SU-DHL-6 (cell line): ENCODE data around the gene GRIA1.

ENCODE experiments used
- CTCF ChIP-seq: fragments of 200-600 bp; sonication (generic); IDR thresholded peaks from one replicate; pipeline ENCODE4 v1.5.1; 2017; ENCODE audit warnings: antibody characterized with exemption, mild to moderate bottlenecking, low read length, moderate library complexity; ENCODE audit not compliant: insufficient read depth, poor library complexity, severe bottlenecking
- EZH2phosphoT487 ChIP-seq: fragments of 200-600 bp; sonication (generic), shearing (Covaris generic); conservative IDR thresholded peaks from 2 replicates; pipeline ENCODE4 v1.6.1; 2018; ENCODE audit warnings: mild to moderate bottlenecking, antibody characterized with exemption, low read length, moderate library complexity, mixed read lengths

GRCh38 chr5:153598099-153598498, 107.6 kb downstream of the GRIA1 start:
- TF ChIP-seq CTCF (no peak), EZH2phosphoT487 (no peak)
